Measurements from ENCODE around the gene RORC.

RORC gene

DNA sequence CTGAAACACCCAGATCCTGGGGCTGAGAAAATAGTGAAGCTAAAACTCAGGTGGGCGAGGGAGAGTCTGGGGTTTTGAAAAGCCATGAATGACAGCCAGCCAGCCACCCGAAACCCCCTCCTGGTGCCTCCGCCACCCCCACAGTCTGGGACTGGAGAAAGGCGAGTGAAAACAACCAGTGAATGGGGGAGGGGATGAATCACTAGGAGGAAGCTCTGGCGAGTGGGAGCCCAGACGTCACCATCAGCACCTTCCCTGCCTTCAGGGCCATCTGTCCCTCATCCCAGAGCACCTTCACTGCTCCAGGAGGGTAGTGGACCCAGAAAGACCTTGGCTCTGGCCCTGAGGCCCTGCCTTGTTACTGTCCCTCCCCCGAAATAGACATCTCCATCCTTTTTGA, 9.2 kb downstream of the RORC start:
- WGBS: 56% methylated on average over 7 of the region's 7 CpGs
- no peak overlapping the region for H2BK15ac ChIP-seq (ENCODE audit: low read depth, poor library complexity, severe bottlenecking)
- no peak overlapping the region for H2BK12ac ChIP-seq (ENCODE audit: low read length in 2 of 2)
- no peak overlapping the region for H3K14ac ChIP-seq (ENCODE audit: low read length in 2 of 2)
- no peak overlapping the region for H3K18ac ChIP-seq (ENCODE audit: low read depth in 1 of 2, low read length in 2 of 2)
- no peak for DNase-seq
- no peak overlapping the region for H2BK5ac ChIP-seq (ENCODE audit: low read depth, low read length, poor library complexity, severe bottlenecking)
- no peak overlapping the region for H3K27ac ChIP-seq (ENCODE audit: low read length, poor library complexity, severe bottlenecking)
- no peak overlapping the region for H2BK120ac ChIP-seq (ENCODE audit: low read depth, low read length)
- H3K23ac ChIP-seq (ENCODE audit: low read length in 2 of 2): no peak overlapping the region
- H4K91ac ChIP-seq (ENCODE audit: low read length): no peak overlapping the region
- peaks cover 4% of the 10 kb centered on the region for H3K4me1 ChIP-seq (ENCODE audit: control insufficient read depth, insufficient read depth, low read depth, low read length)
- H3K36me3 ChIP-seq (ENCODE audit: control insufficient read depth in 1 of 2, insufficient read depth in 2 of 2, low read depth in 1 of 2, low read length in 2 of 2): no peaks in the 10 kb centered on the region
- H3K9me3 ChIP-seq (ENCODE audit: control insufficient read depth, low read length): no peaks in the 10 kb centered on the region
- no peak overlapping the region for H4K8ac ChIP-seq (ENCODE audit: low read length)
- no peak overlapping the region for H3K9ac ChIP-seq (ENCODE audit: low read length)
- no peak overlapping the region for H3K4ac ChIP-seq (ENCODE audit: low read depth in 1 of 2, low read length in 2 of 2)
- H3K27me3 ChIP-seq (ENCODE audit: control insufficient read depth in 1 of 2, insufficient read depth in 1 of 2, low read length in 2 of 2): peaks cover 64 to 74% of the 10 kb centered on the region in 2 experiments
- H3K79me1 ChIP-seq (replicated peaks; ENCODE audit: low read length, poor library complexity, severe bottlenecking): no peaks in the 10 kb centered on the region
- H2AFZ ChIP-seq (ENCODE audit: low read depth, low read length): no peak overlapping the region
- no peak overlapping the region for H3K4me2 ChIP-seq (ENCODE audit: low read length, poor library complexity, severe bottlenecking)
- no peak overlapping the region for H3K4me3 ChIP-seq (ENCODE audit: insufficient read depth in 1 of 2, low read depth in 1 of 2, low read length in 2 of 2)
- no peak overlapping the region for H2AK5ac ChIP-seq (ENCODE audit: low read length, severe bottlenecking)

- Histone ChIP-seq H2AFZ (ENCODE audit: low read depth, low read length) (no peak overlapping the region), H2AK5ac (ENCODE audit: low read length, severe bottlenecking) (no peak overlapping the region), H3K4me3 (ENCODE audit: insufficient read depth in 1 of 2, low read depth in 1 of 2, low read length in 2 of 2) (no peak overlapping the region), H4K8ac (ENCODE audit: low read length) (no peak overlapping the region), H3K23ac (ENCODE audit: low read length in 2 of 2) (no peak overlapping the region), H3K79me1 (replicated peaks; ENCODE audit: low read length, poor library complexity, severe bottlenecking) (no peaks in the 10 kb centered on the region), H3K27me3 (ENCODE audit: control insufficient read depth in 1 of 2, insufficient read depth in 1 of 2, low read length in 2 of 2) (peaks cover 66 to 79% of the 10 kb centered on the region in 2 experiments), H3K9me3 (ENCODE audit: control insufficient read depth, low read length) (no peaks in the 10 kb centered on the region), H4K91ac (ENCODE audit: low read length) (no peak overlapping the region), H2BK15ac (ENCODE audit: low read depth, poor library complexity, severe bottlenecking) (no peak overlapping the region), H3K4ac (ENCODE audit: low read depth in 1 of 2, low read length in 2 of 2) (no peak overlapping the region), H3K9ac (ENCODE audit: low read length) (no peak overlapping the region), H2BK5ac (ENCODE audit: low read depth, low read length, poor library complexity, severe bottlenecking) (no peak overlapping the region), H3K14ac (ENCODE audit: low read length in 2 of 2) (no peak overlapping the region), H3K27ac (ENCODE audit: low read length, poor library complexity, severe bottlenecking) (no peak overlapping the region), H2BK120ac (ENCODE audit: low read depth, low read length) (no peak overlapping the region), H3K18ac (ENCODE audit: low read depth in 1 of 2, low read length in 2 of 2) (no peak overlapping the region), H2BK12ac (ENCODE audit: low read length in 2 of 2) (no peak overlapping the region), H3K4me1 (ENCODE audit: control insufficient read depth, insufficient read depth, low read depth, low read length) (peaks cover 4% of the 10 kb centered on the region), H3K4me2 (ENCODE audit: low read length, poor library complexity, severe bottlenecking) (no peak overlapping the region), H3K36me3 (ENCODE audit: control insufficient read depth in 1 of 2, insufficient read depth in 2 of 2, low read depth in 1 of 2, low read length in 2 of 2) (no peaks in the 10 kb centered on the region)
- DNase-seq: no peak
- 81% methylated on average over 2 of the region's 2 CpGs for WGBS
Observed at GRCh38 chr1:151820940-151821339, 10.7 kb downstream of the RORC start.

- no peak for DNase-seq
- H3K9ac ChIP-seq (ENCODE audit: low read length): no peak overlapping the region
- H3K27me3 ChIP-seq (ENCODE audit: control insufficient read depth in 1 of 2, insufficient read depth in 1 of 2, low read length in 2 of 2): peaks cover 66 to 80% of the 10 kb centered on the region in 2 experiments
- WGBS: 73% methylated on average over 5 of the region's 7 CpGs
- peaks cover 2% of the 10 kb centered on the region for H3K4me1 ChIP-seq (ENCODE audit: control insufficient read depth, insufficient read depth, low read depth, low read length)
- H3K27ac ChIP-seq (ENCODE audit: low read length, poor library complexity, severe bottlenecking): no peak overlapping the region
- H2BK120ac ChIP-seq (ENCODE audit: low read depth, low read length): no peak overlapping the region
- no peak overlapping the region for H2AK5ac ChIP-seq (ENCODE audit: low read length, severe bottlenecking)
- H2BK15ac ChIP-seq (ENCODE audit: low read depth, poor library complexity, severe bottlenecking): no peak overlapping the region
- H2BK12ac ChIP-seq (ENCODE audit: low read length in 2 of 2): no peak overlapping the region
- no peak overlapping the region for H4K8ac ChIP-seq (ENCODE audit: low read length)
- H3K79me1 ChIP-seq (replicated peaks; ENCODE audit: low read length, poor library complexity, severe bottlenecking): no peaks in the 10 kb centered on the region
- H3K4me3 ChIP-seq (ENCODE audit: insufficient read depth in 1 of 2, low read depth in 1 of 2, low read length in 2 of 2): no peak overlapping the region
- H3K4me2 ChIP-seq (ENCODE audit: low read length, poor library complexity, severe bottlenecking): no peak overlapping the region
- no peaks in the 10 kb centered on the region for H3K36me3 ChIP-seq (ENCODE audit: control insufficient read depth in 1 of 2, insufficient read depth in 2 of 2, low read depth in 1 of 2, low read length in 2 of 2)
- no peak overlapping the region for H4K91ac ChIP-seq (ENCODE audit: low read length)
- H3K14ac ChIP-seq (ENCODE audit: low read length in 2 of 2): no peak overlapping the region
- no peak overlapping the region for H3K18ac ChIP-seq (ENCODE audit: low read depth in 1 of 2, low read length in 2 of 2)
- H3K4ac ChIP-seq (ENCODE audit: low read depth in 1 of 2, low read length in 2 of 2): no peak overlapping the region
- no peaks in the 10 kb centered on the region for H3K9me3 ChIP-seq (ENCODE audit: control insufficient read depth, low read length)
- H3K23ac ChIP-seq (ENCODE audit: low read length in 2 of 2): no peak overlapping the region
- H2BK5ac ChIP-seq (ENCODE audit: low read depth, low read length, poor library complexity, severe bottlenecking): no peak overlapping the region
- H2AFZ ChIP-seq (ENCODE audit: low read depth, low read length): no peak overlapping the region
Observed at GRCh38 chr1:151819976-151820623, 11.5 kb downstream of the RORC start.

- Histone ChIP-seq H2BK120ac (ENCODE audit: low read depth, low read length) (no peak overlapping the region), H3K4me2 (ENCODE audit: low read length, poor library complexity, severe bottlenecking) (no peak overlapping the region), H3K9me3 (ENCODE audit: control insufficient read depth, low read length) (no peaks in the 10 kb centered on the region), H3K23ac (ENCODE audit: low read length in 2 of 2) (no peak overlapping the region), H2AFZ (ENCODE audit: low read depth, low read length) (no peak overlapping the region), H3K18ac (ENCODE audit: low read depth in 1 of 2, low read length in 2 of 2) (no peak overlapping the region), H3K9ac (ENCODE audit: low read length) (no peak overlapping the region), H2AK5ac (ENCODE audit: low read length, severe bottlenecking) (no peak overlapping the region), H3K27ac (ENCODE audit: low read length, poor library complexity, severe bottlenecking) (no peak overlapping the region), H4K91ac (ENCODE audit: low read length) (no peak overlapping the region), H2BK5ac (ENCODE audit: low read depth, low read length, poor library complexity, severe bottlenecking) (no peak overlapping the region), H3K4me1 (ENCODE audit: control insufficient read depth, insufficient read depth, low read depth, low read length) (peaks cover 2% of the 10 kb centered on the region), H2BK15ac (ENCODE audit: low read depth, poor library complexity, severe bottlenecking) (no peak overlapping the region), H3K79me1 (replicated peaks; ENCODE audit: low read length, poor library complexity, severe bottlenecking) (no peaks in the 10 kb centered on the region), H4K8ac (ENCODE audit: low read length) (no peak overlapping the region), H3K4ac (ENCODE audit: low read depth in 1 of 2, low read length in 2 of 2) (no peak overlapping the region), H3K4me3 (ENCODE audit: insufficient read depth in 1 of 2, low read depth in 1 of 2, low read length in 2 of 2) (no peak overlapping the region), H3K27me3 (ENCODE audit: control insufficient read depth in 1 of 2, insufficient read depth in 1 of 2, low read length in 2 of 2) (peaks cover 66 to 75% of the 10 kb centered on the region in 2 experiments), H2BK12ac (ENCODE audit: low read length in 2 of 2) (no peak overlapping the region), H3K14ac (ENCODE audit: low read length in 2 of 2) (no peak overlapping the region), H3K36me3 (ENCODE audit: control insufficient read depth in 1 of 2, insufficient read depth in 2 of 2, low read depth in 1 of 2, low read length in 2 of 2) (no peaks in the 10 kb centered on the region)
- 87% methylated on average over 11 of the region's 12 CpGs for WGBS
- no peak for DNase-seq
Observed at GRCh38 chr1:151819227-151819835, 12.3 kb downstream of the RORC start.
